Measurements from ENCODE around the gene MROH7. TPM values are rescaled to one million over a fixed set of nuclear protein-coding genes. Genes with fewer than 3 reads are reported as not detected.
"Not testable (repeated sequence)": the region's sequence is repeated elsewhere in the genome, so short reads cannot be mapped to it uniquely, and the experiment has no call there.

MROH7 gene
- polyA plus RNA-seq, 6 donors from 2014 or later = not detected

GRCh38 chr1:54615531-54616279, 25.9 kb upstream of the MROH7 start:
- H3K4me1 Mint-ChIP-seq = no peaks in the 10 kb centered on the region
- no peak for ATAC-seq (ENCODE audit: low read depth in 2 of 2)
- no peak overlapping the region for H3K27ac Mint-ChIP-seq

GRCh38 chr1:54619749-54620148, 21.8 kb upstream of the MROH7 start:
- H3K4me1 Mint-ChIP-seq = no peaks in the 10 kb centered on the region
- DNase-seq (no peak), ATAC-seq (ENCODE audit: low read depth in 2 of 2) (no peak)
- H3K9me3 Mint-ChIP-seq = no peaks in the 10 kb centered on the region
- H3K27me3 Mint-ChIP-seq = peaks cover 0 to 9% (median 0%) of the 10 kb centered on the region in 3 donors
- H3K27ac Mint-ChIP-seq = no peak overlapping the region
- H3K4me3 Mint-ChIP-seq = no peak overlapping the region
- H3K36me3 Mint-ChIP-seq = no peaks in the 10 kb centered on the region

More at GRCh38 chr1:54615531-54616279, 25.9 kb upstream of the MROH7 start:
- no peaks in the 10 kb centered on the region for H3K36me3 Mint-ChIP-seq
- H3K4me3 Mint-ChIP-seq = no peak overlapping the region
- DNase-seq = no peak
- no peaks in the 10 kb centered on the region for H3K9me3 Mint-ChIP-seq
- no peaks in the 10 kb centered on the region for H3K27me3 Mint-ChIP-seq

GRCh38 chr1:54623216-54624007, 18.2 kb upstream of the MROH7 start, which contains the start of gene FAM151A:
FAM151A (minus strand) TSS chr1:54623525; CDS start chr1:54623395, 130 bp downstream.
- H3K27me3 Mint-ChIP-seq = peaks cover 0 to 17% (median 0%) of the 10 kb centered on the region in 3 donors
- ATAC-seq (ENCODE audit: low read depth in 2 of 2) (no peak), DNase-seq (no peak)
- H3K9me3 Mint-ChIP-seq = no peaks in the 10 kb centered on the region
- H3K36me3 Mint-ChIP-seq = no peaks in the 10 kb centered on the region
- no peaks in the 10 kb centered on the region for H3K4me1 Mint-ChIP-seq
- peak within 1 kb of the TSS in 2 of 6 donors; percentile 47 to 49 for H3K27ac Mint-ChIP-seq
- H3K4me3 Mint-ChIP-seq = peak within 1 kb of the TSS in 1 of 8 donors; percentile 37

- DNase-seq (no peak), ATAC-seq (ENCODE audit: low read depth in 2 of 2) (no peak)
- Mint-ChIP-seq H3K36me3 (no peaks in the 10 kb centered on the region), H3K27me3 (peaks cover 0 to 17% (median 0%) of the 10 kb centered on the region in 3 donors), H3K4me1 (no peaks in the 10 kb centered on the region), H3K4me3 (no peak overlapping the region), H3K27ac (peak overlapping the region in 1 of 6 donors; percentile 33), H3K9me3 (no peaks in the 10 kb centered on the region)
These were observed 16.8 kb upstream of the MROH7 start for GRCh38 chr1:54624466-54625464.

- H3K27me3 Mint-ChIP-seq = peaks cover 0 to 27% (median 10%) of the 10 kb centered on the region in 3 donors
- no peak overlapping the region for H3K4me3 Mint-ChIP-seq
- ATAC-seq (ENCODE audit: low read depth in 2 of 2) (no peak), DNase-seq (no peak)
- no peak overlapping the region for H3K27ac Mint-ChIP-seq
- H3K4me1 Mint-ChIP-seq = no peaks in the 10 kb centered on the region
- H3K36me3 Mint-ChIP-seq = no peaks in the 10 kb centered on the region
- peaks cover 0 to 8% (median 3%) of the 10 kb centered on the region in 7 donors for H3K9me3 Mint-ChIP-seq
These were observed 14.4 kb upstream of the MROH7 start for GRCh38 chr1:54627196-54627595.

- H3K27ac Mint-ChIP-seq; H3K4me3 Mint-ChIP-seq; ATAC-seq (ENCODE audit: low read depth in 2 of 2); DNase-seq; H3K4me1 Mint-ChIP-seq; H3K9me3 Mint-ChIP-seq; H3K36me3 Mint-ChIP-seq: not testable (repeated sequence)
- H3K27me3 Mint-ChIP-seq = peaks cover 7 to 23% (median 18%) of the 10 kb centered on the region in 3 donors
These were observed 5.8 kb upstream of the MROH7 start for GRCh38 chr1:54635804-54636203.

GRCh38 chr1:54636461-54637446, 4.8 kb upstream of the MROH7 start:
- DNase-seq; H3K4me1 Mint-ChIP-seq; H3K27ac Mint-ChIP-seq; H3K36me3 Mint-ChIP-seq; H3K9me3 Mint-ChIP-seq; ATAC-seq (ENCODE audit: low read depth in 2 of 2): not testable (repeated sequence)
- peaks cover 7 to 18% (median 12%) of the 10 kb centered on the region in 3 donors for H3K27me3 Mint-ChIP-seq
- H3K4me3 Mint-ChIP-seq = peak overlapping the region in 1 of 8 donors; percentile 29

GRCh38 chr1:54640361-54640760, 1.2 kb upstream of the MROH7 start:
- Mint-ChIP-seq H3K27ac (no peak overlapping the region), H3K4me1 (no peaks in the 10 kb centered on the region), H3K4me3 (no peak overlapping the region), H3K36me3 (peaks cover 8 to 12% of the 10 kb centered on the region in 2 donors), H3K9me3 (peaks cover 10 to 25% (median 17%) of the 10 kb centered on the region in 7 donors), H3K27me3 (peaks cover 0 to 8% (median 7%) of the 10 kb centered on the region in 3 donors)
- ATAC-seq (ENCODE audit: low read depth in 2 of 2) (no peak), DNase-seq (no peak)

GRCh38 chr1:54643736-54644135, 2.1 kb downstream of the MROH7 start:
- H3K4me3 Mint-ChIP-seq = no peak overlapping the region
- H3K4me1 Mint-ChIP-seq = no peaks in the 10 kb centered on the region
- H3K27ac Mint-ChIP-seq = no peak overlapping the region
- ATAC-seq (ENCODE audit: low read depth in 2 of 2) = no peak
- peaks cover 8 to 30% (median 12%) of the 10 kb centered on the region in 7 donors for H3K9me3 Mint-ChIP-seq
- DNase-seq = no peak
- peaks cover 3 to 13% (median 7%) of the 10 kb centered on the region in 3 donors for H3K27me3 Mint-ChIP-seq
- peaks cover 6 to 8% of the 10 kb centered on the region in 2 donors for H3K36me3 Mint-ChIP-seq

GRCh38 chr1:54645806-54646676, 4.5 kb downstream of the MROH7 start:
- DNase-seq = no peak
- Mint-ChIP-seq H3K4me1 (no peaks in the 10 kb centered on the region), H3K36me3 (peaks cover 6 to 8% of the 10 kb centered on the region in 2 donors), H3K9me3 (peaks cover 6 to 30% (median 12%) of the 10 kb centered on the region in 7 donors), H3K27me3 (peaks cover 11 to 20% (median 19%) of the 10 kb centered on the region in 3 donors), H3K27ac (no peak overlapping the region), H3K4me3 (no peak overlapping the region)
- ATAC-seq (ENCODE audit: low read depth in 2 of 2) = no peak

- H3K27ac Mint-ChIP-seq = peak overlapping the region in 1 of 6 donors; percentile 39
- H3K9me3 Mint-ChIP-seq = peaks cover 0 to 13% (median under 1%) of the 10 kb centered on the region in 7 donors
- H3K4me3 Mint-ChIP-seq = no peak overlapping the region
- ATAC-seq (ENCODE audit: low read depth in 2 of 2) (no peak), DNase-seq (no peak)
- H3K27me3 Mint-ChIP-seq = peaks cover 11 to 23% (median 22%) of the 10 kb centered on the region in 3 donors
- no peaks in the 10 kb centered on the region for H3K4me1 Mint-ChIP-seq
- H3K36me3 Mint-ChIP-seq = no peaks in the 10 kb centered on the region
These were observed 7.7 kb downstream of the MROH7 start for GRCh38 chr1:54649130-54649898.

All from naive B cell (primary cell).